Measurements from ENCODE around the gene STK33.

The STK33 gene

DNA sequence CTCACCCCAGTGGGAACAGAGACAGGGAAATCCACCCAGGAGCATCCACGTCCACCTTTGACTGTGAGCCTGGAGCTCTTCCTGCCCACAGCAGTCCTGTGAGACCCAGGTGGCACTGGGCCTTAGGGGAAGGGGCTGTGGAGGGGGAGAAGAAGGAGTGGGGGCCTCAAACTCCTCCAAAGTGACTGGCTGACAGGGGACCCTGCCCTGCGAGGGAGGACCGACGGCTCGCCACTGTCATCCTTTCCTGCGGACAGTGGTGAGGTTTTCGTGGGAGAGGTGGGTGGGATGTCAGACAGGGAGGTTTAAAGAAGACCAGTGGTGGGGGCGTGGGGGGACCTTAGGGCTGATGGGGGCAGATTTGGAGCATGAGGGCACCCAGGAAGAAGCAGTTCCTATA lies 237.8 kb downstream of the STK33 start:
- DNase-seq (ENCODE audit: low spot score) = no peak

DNA sequence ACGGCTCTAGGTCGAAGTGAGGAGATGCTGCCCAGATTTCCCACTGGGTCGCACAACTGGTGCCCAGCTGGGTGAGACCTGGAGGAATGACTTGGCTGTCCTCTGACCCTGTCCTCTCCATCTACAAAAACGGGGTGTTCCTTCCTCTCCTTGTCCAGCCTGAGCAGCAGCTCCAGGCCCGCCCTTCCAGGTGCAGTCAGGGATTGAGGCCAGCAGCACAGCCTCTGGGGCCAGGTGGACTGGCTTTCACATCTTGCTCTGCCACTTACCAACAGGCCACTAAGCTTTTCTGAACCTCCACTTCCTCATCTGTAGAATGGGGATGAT lies 238.6 kb downstream of the STK33 start:
- DNase-seq (ENCODE audit: low spot score) = no peak

- DNase-seq (ENCODE audit: low spot score) = no peak
Observed at GRCh38 chr11:8354622-8355415, 239.2 kb downstream of the STK33 start.

- no peak for DNase-seq (ENCODE audit: low spot score)
Observed at GRCh38 chr11:8352876-8353505, 241.0 kb downstream of the STK33 start.

- no peak for DNase-seq (ENCODE audit: low spot score)
Observed at GRCh38 chr11:8352103-8352875, 241.7 kb downstream of the STK33 start.

GRCh38 chr11:8351223-8351622 lies 242.8 kb downstream of the STK33 start:
- DNase-seq (ENCODE audit: low spot score) = no peak

DNA sequence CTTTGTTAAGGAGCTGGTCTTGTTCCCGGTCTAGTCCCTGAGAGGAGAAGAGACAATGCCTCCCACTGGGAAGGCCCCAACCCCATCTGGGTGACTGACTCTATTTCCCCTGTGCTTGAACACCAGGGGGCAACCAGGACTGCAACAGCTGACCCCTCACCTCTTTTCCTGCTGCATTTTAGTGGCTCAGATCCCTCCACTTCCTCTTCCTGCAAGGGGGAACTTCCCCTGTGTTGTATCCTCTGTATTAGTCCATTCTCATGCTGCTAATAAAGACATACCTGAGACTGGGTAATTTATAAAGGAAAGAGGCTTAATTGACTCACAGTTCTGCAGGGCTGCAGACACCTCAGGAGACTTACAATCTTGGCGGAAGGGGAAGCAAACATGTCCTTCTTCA lies 246.1 kb downstream of the STK33 start:
- DNase-seq (ENCODE audit: low spot score) = no peak

DNA sequence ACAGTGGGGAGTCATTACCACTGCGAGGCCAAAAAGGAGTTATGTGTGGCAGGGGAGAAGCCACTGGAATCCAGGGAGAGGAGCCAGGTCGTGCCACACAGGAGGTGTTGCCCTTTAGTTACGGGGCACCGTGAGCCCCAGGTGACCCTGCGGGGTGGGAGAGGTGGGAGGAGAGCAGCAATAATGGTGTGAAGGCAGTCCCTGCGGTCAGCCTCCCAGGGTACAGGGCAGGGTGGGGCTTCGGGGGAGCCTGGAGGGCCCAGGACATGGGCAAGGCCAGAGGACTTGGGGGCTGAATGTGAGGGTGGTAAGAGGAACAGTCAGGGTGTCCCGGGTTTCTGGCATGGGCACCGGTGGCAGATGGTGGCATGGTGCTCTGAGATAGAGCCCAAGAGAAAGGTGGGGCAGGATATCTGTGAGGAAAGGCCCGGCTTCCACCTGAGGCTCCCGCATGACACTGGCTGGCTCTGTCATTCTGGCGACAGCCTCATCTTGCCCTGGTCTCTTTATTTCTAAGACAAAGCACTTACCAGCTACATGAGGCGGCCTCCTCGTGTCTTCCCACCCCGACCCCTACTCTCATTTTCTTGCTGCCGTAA lies 247.8 kb downstream of the STK33 start:
- DNase-seq (ENCODE audit: low spot score) = no peak

GRCh38 chr11:8345179-8345578 lies 248.8 kb downstream of the STK33 start:
- DNase-seq (ENCODE audit: low spot score) = no peak

DNA sequence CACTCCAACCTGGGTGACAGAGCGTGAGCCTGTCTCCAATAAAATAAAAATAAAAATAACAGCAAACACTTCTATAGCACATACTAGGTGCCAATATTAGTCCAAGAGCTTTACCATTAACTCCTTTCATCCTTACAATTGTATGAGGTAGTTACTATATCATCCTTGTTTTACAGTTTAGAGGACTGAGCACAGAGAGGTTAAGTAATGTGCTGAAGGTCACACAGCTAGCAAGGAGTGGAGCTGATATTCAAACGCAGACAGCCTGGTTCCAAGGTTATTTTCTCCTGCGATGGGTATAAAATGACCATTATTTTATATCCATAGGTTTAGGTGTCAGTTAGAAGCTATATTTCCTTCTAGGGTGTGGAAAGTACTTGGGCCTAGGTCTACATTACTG lies 249.7 kb downstream of the STK33 start:
- DNase-seq (ENCODE audit: low spot score) = no peak

- peak; percentile 68 for DNase-seq (ENCODE audit: low spot score)
Observed at GRCh38 chr11:8342821-8343681, 251.0 kb downstream of the STK33 start.

- no peak for DNase-seq (ENCODE audit: low spot score)
Observed at GRCh38 chr11:8341996-8342395, 252.0 kb downstream of the STK33 start.

Measured in germinal center (tissue), 1 donor.